Osteoblast (primary cell): ENCODE data around the gene ZFC3H1. TPM values are rescaled to one million over a fixed set of nuclear protein-coding genes. Genes with fewer than 3 reads are reported as not detected.
A peak's percentile ranks its signal among the peaks of the same experiment; 100 is the strongest.

ENCODE experiments used
- DNase-seq: peaks from one replicate; pipeline ENCODE4 v3.0.0; 2011; ENCODE audit warnings: low spot score, mixed read lengths; ENCODE audit not compliant: insufficient read length; ENCODE audit errors: missing footprints
- H2AFZ ChIP-seq: 2 replicates; pipeline ENCODE4 v1.6.0; 2011; ENCODE audit warnings: mild to moderate bottlenecking, low read length
- H3K27ac ChIP-seq: 2 replicates; pipeline ENCODE4 v1.5.1; 2011; ENCODE audit warnings: mild to moderate bottlenecking, low read depth, low read length, moderate library complexity
- H3K27me3 ChIP-seq: 2 replicates; pipeline ENCODE4 v1.6.0; 2012; ENCODE audit warnings: mild to moderate bottlenecking, control low read depth, inconsistent platforms, low read length, moderate library complexity; ENCODE audit not compliant: insufficient read depth
- H3K36me3 ChIP-seq: 2 replicates; pipeline ENCODE4 v1.5.1; 2011; ENCODE audit warnings: mild to moderate bottlenecking, low read length, control low read depth, moderate library complexity; ENCODE audit not compliant: insufficient read depth
- H3K4me1 ChIP-seq: 2 replicates; pipeline ENCODE4 v1.5.1; 2011; ENCODE audit warnings: mild to moderate bottlenecking, low read length, control low read depth, moderate library complexity; ENCODE audit not compliant: insufficient read depth
- H3K4me2 ChIP-seq: 2 replicates; pipeline ENCODE4 v1.6.0; 2011; ENCODE audit warnings: mild to moderate bottlenecking, low read length; ENCODE audit not compliant: insufficient read depth
- H3K4me3 ChIP-seq: fragments of 200-600 bp; sonication (generic); 3 replicates; pipeline ENCODE4 v1.5.1; 2012; ENCODE audit warnings: mild to moderate bottlenecking, low read length, inconsistent platforms; ENCODE audit not compliant: insufficient read depth
- H3K79me2 ChIP-seq: 2 replicates; pipeline ENCODE4 v1.6.0; 2012; ENCODE audit warnings: mild to moderate bottlenecking, low read length, control low read depth, inconsistent platforms; ENCODE audit not compliant: insufficient read depth
- H3K9me3 ChIP-seq: 2 replicates; pipeline ENCODE4 v1.5.1; 2011; ENCODE audit warnings: low read depth, low read length, control low read depth
- H4K20me1 ChIP-seq: 2 replicates; pipeline ENCODE4 v1.6.0; 2012; ENCODE audit warnings: mild to moderate bottlenecking, low read length, control low read depth; ENCODE audit not compliant: insufficient read depth
- CTCF ChIP-seq: IDR thresholded peaks from 2 replicates; pipeline ENCODE4 v1.5.1; 2011; ENCODE audit warnings: mild to moderate bottlenecking, low read depth, low read length, moderate library complexity; ENCODE audit errors: extremely low read depth
- total RNA-seq: library from RNA; depleted of rRNA; stranded (reverse); fragments of >200 nt; gene quantifications from 2 replicates; pipeline ENCODE4 v1.2.3, GENCODE V29; 2012

ZFC3H1 gene
- total RNA-seq, 1 donor: 36.6 TPM

DNA sequence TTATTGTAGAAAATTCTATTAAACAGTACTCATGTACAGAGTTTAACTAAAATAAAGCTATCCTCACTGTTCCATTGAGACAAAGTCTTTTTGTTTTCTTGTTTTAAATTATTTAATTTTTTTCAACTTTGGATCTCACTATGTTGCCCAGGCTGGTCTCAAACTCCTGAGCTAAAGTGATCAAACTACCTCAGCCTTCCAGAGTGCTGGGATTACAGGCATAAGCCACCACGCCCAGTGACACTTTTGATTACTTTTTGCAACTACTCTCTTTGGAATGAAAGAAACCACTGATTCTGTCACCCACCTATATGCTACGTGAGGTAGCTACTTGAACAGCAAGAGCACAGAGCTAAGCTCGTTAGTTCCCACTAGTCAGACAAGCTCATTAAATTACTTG is 17.1 kb downstream of the ZFC3H1 start:
- Histone ChIP-seq H2AFZ (no peak overlapping the region), H3K9me3 (no peaks in the 10 kb centered on the region), H3K27me3 (no peaks in the 10 kb centered on the region), H3K4me2 (no peak overlapping the region), H3K79me2 (peaks cover 67% of the 10 kb centered on the region), H3K36me3 (peaks cover 79% of the 10 kb centered on the region), H3K4me1 (no peaks in the 10 kb centered on the region), H3K27ac (peak overlapping the region; percentile 15), H3K4me3 (no peak overlapping the region), H4K20me1 (peaks cover 35% of the 10 kb centered on the region)
- DNase-seq: no peak
- TF ChIP-seq CTCF: no peak

DNA sequence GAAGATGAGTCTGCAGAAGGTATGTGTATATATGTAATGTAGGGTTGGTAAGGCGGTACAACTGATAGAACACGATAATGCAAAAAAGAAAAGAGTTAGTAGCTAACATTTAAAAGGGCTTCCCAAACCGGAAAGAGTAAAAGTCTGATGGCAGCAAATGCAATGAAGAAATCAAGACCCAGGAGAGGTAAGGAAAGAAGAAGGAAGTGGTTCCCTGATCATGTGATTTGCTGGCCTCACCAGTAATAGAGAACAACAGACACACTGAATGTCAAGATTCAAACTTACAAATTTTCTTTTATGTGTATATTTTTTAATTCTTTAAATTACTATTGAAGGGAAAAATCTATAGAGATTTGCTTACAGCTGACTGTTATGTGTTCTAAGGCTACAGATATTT is 18.4 kb downstream of the ZFC3H1 start:
- Histone ChIP-seq H3K9me3 (no peaks in the 10 kb centered on the region), H3K36me3 (peaks cover 84% of the 10 kb centered on the region), H3K4me1 (no peaks in the 10 kb centered on the region), H3K4me2 (no peak overlapping the region), H3K4me3 (no peak overlapping the region), H3K79me2 (peaks cover 63% of the 10 kb centered on the region), H4K20me1 (peaks cover 28% of the 10 kb centered on the region), H3K27ac (no peak overlapping the region), H3K27me3 (no peaks in the 10 kb centered on the region), H2AFZ (no peak overlapping the region)
- no peak for DNase-seq
- no peak for TF ChIP-seq CTCF

DNA sequence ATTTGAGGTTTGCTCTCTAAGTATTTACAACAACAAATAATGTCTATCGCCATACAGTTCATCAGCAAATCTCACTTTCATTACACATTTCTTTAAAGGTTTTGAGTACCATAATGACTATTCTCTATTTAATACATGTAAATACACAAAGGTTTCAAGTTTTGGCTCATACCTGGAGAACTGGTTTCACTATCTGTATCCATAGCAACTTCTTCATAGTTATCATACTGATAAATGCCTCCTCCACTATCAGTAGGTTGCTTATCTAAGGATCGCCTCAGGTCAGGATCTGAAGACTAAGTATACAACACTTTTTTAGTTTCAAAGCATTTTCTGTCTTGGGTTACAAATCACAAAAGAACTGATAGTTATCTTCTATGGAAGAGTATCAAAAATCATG is 21.4 kb downstream of the ZFC3H1 start:
- Histone ChIP-seq H3K27me3 (no peaks in the 10 kb centered on the region), H3K4me2 (no peak overlapping the region), H3K36me3 (peaks cover 89% of the 10 kb centered on the region), H3K4me1 (no peaks in the 10 kb centered on the region), H3K9me3 (no peaks in the 10 kb centered on the region), H4K20me1 (peaks cover 20% of the 10 kb centered on the region), H3K27ac (peak overlapping the region; percentile 42), H3K79me2 (peaks cover 50% of the 10 kb centered on the region), H3K4me3 (no peak overlapping the region), H2AFZ (no peak overlapping the region)
- TF ChIP-seq CTCF: no peak
- no peak for DNase-seq

GRCh38 chr12:71641390-71641789 is 22.3 kb downstream of the ZFC3H1 start:
- no peak overlapping the region for H3K4me2 ChIP-seq
- DNase-seq: no peak
- H4K20me1 ChIP-seq: peaks cover 17% of the 10 kb centered on the region
- H3K27ac ChIP-seq: peak overlapping the region; percentile 42
- H3K27me3 ChIP-seq: no peaks in the 10 kb centered on the region
- peaks cover 89% of the 10 kb centered on the region for H3K36me3 ChIP-seq
- H3K9me3 ChIP-seq: no peaks in the 10 kb centered on the region
- no peak for TF ChIP-seq CTCF
- H3K79me2 ChIP-seq: peaks cover 41% of the 10 kb centered on the region
- H3K4me3 ChIP-seq: no peak overlapping the region
- H3K4me1 ChIP-seq: no peaks in the 10 kb centered on the region
- no peak overlapping the region for H2AFZ ChIP-seq
